Loucy (cell line): ENCODE data around the gene NRXN3.

Experiments
- EZH2phosphoT487 ChIP-seq: fragments of 200-600 bp; IDR thresholded peaks from 2 replicates; pipeline ENCODE4 v1.6.1; 2018; ENCODE audit warnings: antibody characterized with exemption, mild to moderate bottlenecking, moderate library complexity, borderline replicate concordance
- TF ChIP-seq, protein P1 (sequence below): fragments of 200-600 bp; sonication (generic); conservative IDR thresholded peaks from 2 replicates; pipeline ENCODE4 v1.5.1; 2014; ENCODE audit warnings: mild to moderate bottlenecking, antibody characterized with exemption, low read length

DNA sequence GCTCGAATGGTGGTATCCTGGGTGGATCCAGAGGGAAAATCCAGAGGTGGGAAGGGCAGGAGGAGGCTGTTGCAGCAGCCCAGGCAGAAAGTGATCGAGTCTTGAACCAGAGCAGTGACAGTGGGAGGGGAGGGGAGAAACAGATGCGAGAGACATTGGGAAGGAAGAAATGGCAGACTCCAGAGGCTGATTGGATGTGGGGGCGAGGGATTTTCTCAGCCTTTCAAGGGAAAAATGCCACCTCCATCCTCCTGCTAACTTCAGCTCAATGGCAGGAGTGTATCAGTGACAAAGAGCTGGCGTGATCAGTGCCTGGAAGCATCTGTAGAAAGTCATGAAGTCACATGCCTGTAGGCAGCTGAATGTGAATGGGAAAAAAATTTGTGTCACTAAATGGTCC is 38.6 kb upstream of the NRXN3 start:
- TF ChIP-seq, protein P1, sequence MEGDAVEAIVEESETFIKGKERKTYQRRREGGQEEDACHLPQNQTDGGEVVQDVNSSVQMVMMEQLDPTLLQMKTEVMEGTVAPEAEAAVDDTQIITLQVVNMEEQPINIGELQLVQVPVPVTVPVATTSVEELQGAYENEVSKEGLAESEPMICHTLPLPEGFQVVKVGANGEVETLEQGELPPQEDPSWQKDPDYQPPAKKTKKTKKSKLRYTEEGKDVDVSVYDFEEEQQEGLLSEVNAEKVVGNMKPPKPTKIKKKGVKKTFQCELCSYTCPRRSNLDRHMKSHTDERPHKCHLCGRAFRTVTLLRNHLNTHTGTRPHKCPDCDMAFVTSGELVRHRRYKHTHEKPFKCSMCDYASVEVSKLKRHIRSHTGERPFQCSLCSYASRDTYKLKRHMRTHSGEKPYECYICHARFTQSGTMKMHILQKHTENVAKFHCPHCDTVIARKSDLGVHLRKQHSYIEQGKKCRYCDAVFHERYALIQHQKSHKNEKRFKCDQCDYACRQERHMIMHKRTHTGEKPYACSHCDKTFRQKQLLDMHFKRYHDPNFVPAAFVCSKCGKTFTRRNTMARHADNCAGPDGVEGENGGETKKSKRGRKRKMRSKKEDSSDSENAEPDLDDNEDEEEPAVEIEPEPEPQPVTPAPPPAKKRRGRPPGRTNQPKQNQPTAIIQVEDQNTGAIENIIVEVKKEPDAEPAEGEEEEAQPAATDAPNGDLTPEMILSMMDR, result no peak
- no peak for TF ChIP-seq EZH2phosphoT487
